Loucy (cell line): Measurements from ENCODE around the gene AMELX.

Experiments
- CTCF ChIP-seq: fragments of 200-600 bp; sonication (generic); conservative IDR thresholded peaks from 2 replicates; pipeline ENCODE4 v1.5.1; 2014; ENCODE audit warnings: mild to moderate bottlenecking, antibody characterized with exemption, low read length
- EZH2phosphoT487 ChIP-seq: fragments of 200-600 bp; IDR thresholded peaks from 2 replicates; pipeline ENCODE4 v1.6.1; 2018; ENCODE audit warnings: antibody characterized with exemption, mild to moderate bottlenecking, moderate library complexity, borderline replicate concordance

- TF ChIP-seq CTCF (no peak), EZH2phosphoT487 (no peak)
Measured at GRCh38 chrX:11244636-11245035, 48.6 kb upstream of the AMELX start.
